Fibroblast of mammary gland (primary cell): Measurements from ENCODE around the gene AXIN2.
"Not testable (repeated sequence)": the region's sequence is repeated elsewhere in the genome, so short reads cannot be mapped to it uniquely, and the experiment has no call there.

ENCODE experiments used
- DNase-seq: peaks from one replicate; pipeline ENCODE4 v3.0.0-alpha.2; 2010; ENCODE audit warnings: low read depth
- H3K4me3 ChIP-seq: 2 replicates; pipeline ENCODE4 v1.5.1; 2011; ENCODE audit warnings: low read depth, mild to moderate bottlenecking, low read length, moderate library complexity; ENCODE audit not compliant: control insufficient read depth
- TF ChIP-seq, protein P1 (sequence below): conservative IDR thresholded peaks from 2 replicates; pipeline ENCODE4 v1.5.1; 2011; ENCODE audit warnings: low read depth, low read length, inconsistent platforms; ENCODE audit not compliant: control insufficient read depth, insufficient read depth

Gene AXIN2

DNA sequence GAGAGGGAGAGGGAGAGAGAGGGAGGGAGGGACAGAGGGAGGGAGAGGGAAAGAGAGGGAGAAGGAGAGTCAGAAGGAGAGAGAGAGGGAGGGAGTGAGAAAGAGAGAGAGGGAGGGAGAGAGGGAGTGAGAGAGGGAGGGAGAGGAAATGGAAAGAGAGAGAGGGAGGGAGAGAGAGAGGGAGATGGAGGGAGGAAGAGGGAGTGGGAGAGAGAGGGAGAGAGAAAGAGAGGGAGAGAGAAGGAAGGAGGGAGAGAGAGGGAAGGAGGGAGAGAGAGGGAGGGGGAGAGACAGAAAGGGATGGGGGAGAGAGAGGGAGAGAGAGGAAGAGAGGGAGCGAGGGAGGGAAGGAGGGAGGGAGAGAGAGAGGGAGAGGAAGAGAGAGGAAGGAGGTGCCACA lies 72.8 kb downstream of the AXIN2 start:
- H3K4me3 ChIP-seq = no peak overlapping the region
- TF ChIP-seq, protein P1, sequence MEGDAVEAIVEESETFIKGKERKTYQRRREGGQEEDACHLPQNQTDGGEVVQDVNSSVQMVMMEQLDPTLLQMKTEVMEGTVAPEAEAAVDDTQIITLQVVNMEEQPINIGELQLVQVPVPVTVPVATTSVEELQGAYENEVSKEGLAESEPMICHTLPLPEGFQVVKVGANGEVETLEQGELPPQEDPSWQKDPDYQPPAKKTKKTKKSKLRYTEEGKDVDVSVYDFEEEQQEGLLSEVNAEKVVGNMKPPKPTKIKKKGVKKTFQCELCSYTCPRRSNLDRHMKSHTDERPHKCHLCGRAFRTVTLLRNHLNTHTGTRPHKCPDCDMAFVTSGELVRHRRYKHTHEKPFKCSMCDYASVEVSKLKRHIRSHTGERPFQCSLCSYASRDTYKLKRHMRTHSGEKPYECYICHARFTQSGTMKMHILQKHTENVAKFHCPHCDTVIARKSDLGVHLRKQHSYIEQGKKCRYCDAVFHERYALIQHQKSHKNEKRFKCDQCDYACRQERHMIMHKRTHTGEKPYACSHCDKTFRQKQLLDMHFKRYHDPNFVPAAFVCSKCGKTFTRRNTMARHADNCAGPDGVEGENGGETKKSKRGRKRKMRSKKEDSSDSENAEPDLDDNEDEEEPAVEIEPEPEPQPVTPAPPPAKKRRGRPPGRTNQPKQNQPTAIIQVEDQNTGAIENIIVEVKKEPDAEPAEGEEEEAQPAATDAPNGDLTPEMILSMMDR = no peak
- no peak for DNase-seq

DNA sequence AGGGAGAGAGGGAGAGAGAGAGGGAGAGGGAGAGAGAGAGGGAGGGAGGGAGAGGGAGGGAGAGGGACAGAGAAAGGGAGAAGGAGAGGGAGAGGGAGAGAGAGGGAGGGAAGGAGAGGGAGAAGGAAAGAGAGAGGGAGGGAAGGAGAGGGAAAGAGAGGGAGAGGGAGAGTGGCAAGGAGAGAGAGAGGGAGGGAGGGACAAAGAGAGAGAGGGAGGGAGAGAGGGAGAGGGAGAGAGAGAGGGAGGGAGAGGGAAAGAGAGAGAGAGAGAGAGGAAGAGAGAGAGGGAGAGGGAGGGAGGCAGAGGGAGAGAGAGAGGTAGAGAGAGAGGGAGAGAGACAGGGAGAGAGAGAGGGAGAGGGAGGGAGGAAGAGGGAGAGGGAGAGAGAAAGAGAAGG lies 73.5 kb downstream of the AXIN2 start:
- TF ChIP-seq, protein P1 = no peak
- DNase-seq = no peak
- no peak overlapping the region for H3K4me3 ChIP-seq

DNA sequence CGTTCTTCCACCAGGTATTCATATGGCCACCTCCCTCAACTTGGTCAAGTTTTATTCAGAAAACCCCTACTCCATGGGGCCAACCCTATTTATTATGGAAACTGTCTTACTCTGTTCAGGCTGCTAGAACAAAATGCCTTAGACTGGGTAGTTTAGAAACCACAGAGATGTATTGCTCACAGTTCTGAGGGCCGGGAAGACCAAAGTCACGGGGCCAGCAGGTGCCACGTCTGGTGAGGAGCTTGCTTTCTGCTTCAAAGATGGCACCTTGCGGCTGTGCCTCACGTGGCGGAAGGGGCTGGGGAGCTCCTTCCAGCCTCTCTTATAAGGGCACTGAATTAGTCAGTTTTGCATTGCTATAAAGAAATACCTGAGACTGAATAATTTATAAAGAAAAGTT lies 74.3 kb downstream of the AXIN2 start:
- TF ChIP-seq, protein P1 = no peak

GRCh38 chr17:65485388-65486299 lies 75.8 kb downstream of the AXIN2 start:
- H3K4me3 ChIP-seq = no peak overlapping the region
- TF ChIP-seq, protein P1 = no peak
- peak; percentile 18 for DNase-seq

More for the DNA sequence above, 74.3 kb downstream of the AXIN2 start:
- DNase-seq = no peak
- no peak overlapping the region for H3K4me3 ChIP-seq

- DNase-seq = not testable (repeated sequence)
Measured at GRCh38 chr17:65484405-65484804, 77.0 kb downstream of the AXIN2 start.

GRCh38 chr17:65483438-65483837 lies 78.0 kb downstream of the AXIN2 start:
- no peak overlapping the region for H3K4me3 ChIP-seq
- DNase-seq = no peak
- TF ChIP-seq, protein P1 = no peak

More at GRCh38 chr17:65484405-65484804, 77.0 kb downstream of the AXIN2 start:
- not testable (repeated sequence) for H3K4me3 ChIP-seq

GRCh38 chr17:65482201-65482600 lies 79.2 kb downstream of the AXIN2 start:
- no peak overlapping the region for H3K4me3 ChIP-seq
- TF ChIP-seq, protein P1 = no peak
- no peak for DNase-seq
